BJ (cell line): ENCODE data around the gene DNAJB13. TPM values are rescaled to one million over a fixed set of nuclear protein-coding genes. Genes with fewer than 3 reads are reported as not detected.

ENCODE experiments used
- CTCF ChIA-PET: fragments of 350-600 bp; formaldehyde crosslinking; extraction: SDS; loops from one replicate; lab custom pipeline; 2021; ENCODE audit warnings: antibody characterized with exemption, inconsistent platforms; lab: Yijun Ruan, JAX
- POLR2A ChIA-PET: fragments of 300-600 bp; sonication (Branson Sonifier 250); formaldehyde crosslinking; extraction: SDS; loops from one replicate; lab custom pipeline; 2021; ENCODE audit warnings: antibody characterized with exemption; lab: Charles Lee
- DNase-seq: peaks from one replicate; pipeline ENCODE4 v3.0.0-alpha.2; 2011; ENCODE audit warnings: low read depth
- H3K27me3 ChIP-seq: 2 replicates; pipeline ENCODE4 v1.6.0; 2011; ENCODE audit warnings: low read length; ENCODE audit not compliant: control insufficient read depth, insufficient read depth
- H3K36me3 ChIP-seq: 2 replicates; pipeline ENCODE4 v1.5.1; 2011; ENCODE audit warnings: low read length; ENCODE audit not compliant: control insufficient read depth, insufficient read depth
- H3K4me3 ChIP-seq: 2 replicates; pipeline ENCODE4 v1.5.1; 2011; ENCODE audit warnings: low read depth, mild to moderate bottlenecking, control low read depth, low read length
- polyA plus RNA-seq: library from polyadenylated mRNA; depleted of rRNA; stranded (reverse); fragments of >200 nt; gene quantifications from 2 replicates; pipeline ENCODE4 v1.2.3, GENCODE V29; 2011
- TF ChIP-seq, protein P1 (sequence below): IDR thresholded peaks from 2 replicates; pipeline ENCODE4 v1.5.1; 2011; ENCODE audit warnings: low read depth, mild to moderate bottlenecking, control low read depth, inconsistent platforms, low read length, moderate library complexity; ENCODE audit not compliant: insufficient read depth

The DNAJB13 gene
- polyA plus RNA-seq, 1 experiment = 0.47 TPM

DNA sequence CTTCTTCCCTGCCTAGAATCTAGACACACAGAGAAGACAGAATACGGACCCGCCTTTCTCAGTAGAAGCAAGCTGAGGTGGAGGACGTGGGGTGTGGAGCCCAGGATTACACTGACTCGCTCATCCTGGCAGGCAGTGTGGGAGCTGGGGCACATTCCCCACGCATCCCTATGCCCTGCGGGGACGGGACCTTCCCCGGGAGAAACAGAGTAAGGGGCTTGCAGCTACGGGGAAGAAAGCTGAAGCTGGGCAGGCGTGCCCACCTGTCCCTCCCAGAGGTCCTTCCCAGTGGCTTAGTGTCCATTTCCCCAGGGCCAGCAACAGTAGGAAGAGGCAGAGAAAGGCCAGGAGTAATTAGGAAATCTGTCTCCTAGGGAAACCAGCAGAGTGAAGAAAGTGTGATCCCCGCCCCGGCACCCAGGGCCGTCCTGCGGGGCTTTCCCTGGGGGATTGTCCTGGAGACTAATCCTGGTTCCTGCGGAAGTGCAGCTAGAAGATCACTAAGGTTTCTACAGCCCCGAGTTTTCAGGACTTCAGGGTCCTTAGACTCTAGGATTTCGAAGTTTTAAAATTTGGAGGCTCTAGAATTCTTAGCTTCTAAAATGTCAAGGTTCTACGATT lies 7.8 kb downstream of the DNAJB13 start:
- DNase-seq = no peak
- Histone ChIP-seq H3K27me3 (no peaks in the 10 kb centered on the region), H3K4me3 (no peak overlapping the region), H3K36me3 (no peaks in the 10 kb centered on the region)
- TF ChIP-seq, protein P1, sequence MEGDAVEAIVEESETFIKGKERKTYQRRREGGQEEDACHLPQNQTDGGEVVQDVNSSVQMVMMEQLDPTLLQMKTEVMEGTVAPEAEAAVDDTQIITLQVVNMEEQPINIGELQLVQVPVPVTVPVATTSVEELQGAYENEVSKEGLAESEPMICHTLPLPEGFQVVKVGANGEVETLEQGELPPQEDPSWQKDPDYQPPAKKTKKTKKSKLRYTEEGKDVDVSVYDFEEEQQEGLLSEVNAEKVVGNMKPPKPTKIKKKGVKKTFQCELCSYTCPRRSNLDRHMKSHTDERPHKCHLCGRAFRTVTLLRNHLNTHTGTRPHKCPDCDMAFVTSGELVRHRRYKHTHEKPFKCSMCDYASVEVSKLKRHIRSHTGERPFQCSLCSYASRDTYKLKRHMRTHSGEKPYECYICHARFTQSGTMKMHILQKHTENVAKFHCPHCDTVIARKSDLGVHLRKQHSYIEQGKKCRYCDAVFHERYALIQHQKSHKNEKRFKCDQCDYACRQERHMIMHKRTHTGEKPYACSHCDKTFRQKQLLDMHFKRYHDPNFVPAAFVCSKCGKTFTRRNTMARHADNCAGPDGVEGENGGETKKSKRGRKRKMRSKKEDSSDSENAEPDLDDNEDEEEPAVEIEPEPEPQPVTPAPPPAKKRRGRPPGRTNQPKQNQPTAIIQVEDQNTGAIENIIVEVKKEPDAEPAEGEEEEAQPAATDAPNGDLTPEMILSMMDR = no peak
- CTCF ChIA-PET = no interaction called here
- POLR2A ChIA-PET = no interaction called here

DNA sequence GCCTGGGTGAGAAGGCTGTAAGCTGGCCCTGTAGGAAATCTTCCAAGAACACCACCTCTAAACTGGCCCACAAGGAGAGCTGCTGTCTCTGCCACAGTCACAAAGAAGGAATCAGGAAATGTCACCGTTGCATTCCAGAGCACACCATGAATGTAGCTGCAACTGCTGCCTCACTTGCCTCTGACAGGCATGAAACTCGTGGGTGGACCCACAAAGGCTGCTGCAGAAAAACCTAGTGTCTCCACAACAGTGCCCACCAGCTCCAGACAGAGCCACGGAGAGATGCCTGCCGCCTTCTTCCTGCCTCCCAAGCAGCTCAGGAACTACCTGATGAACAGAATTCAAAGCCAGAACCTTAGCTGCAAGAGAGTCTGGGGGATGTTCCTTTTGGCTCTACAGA lies 10.5 kb downstream of the DNAJB13 start:
- POLR2A ChIA-PET = interaction anchor here (0.6 kb wide), 1 partner anchor 209 kb away, joined by 5 read pairs; no protein-coding TSS in a partner anchor
- Histone ChIP-seq H3K27me3 (no peaks in the 10 kb centered on the region), H3K36me3 (no peaks in the 10 kb centered on the region), H3K4me3 (no peak overlapping the region)
- TF ChIP-seq, protein P1 = no peak
- DNase-seq = no peak
- CTCF ChIA-PET = interaction anchor here (1.2 kb wide), 2 partner anchors 11 to 490 kb away, joined by 3 read pairs; partner anchors contain the start of gene DNAJB13

DNA sequence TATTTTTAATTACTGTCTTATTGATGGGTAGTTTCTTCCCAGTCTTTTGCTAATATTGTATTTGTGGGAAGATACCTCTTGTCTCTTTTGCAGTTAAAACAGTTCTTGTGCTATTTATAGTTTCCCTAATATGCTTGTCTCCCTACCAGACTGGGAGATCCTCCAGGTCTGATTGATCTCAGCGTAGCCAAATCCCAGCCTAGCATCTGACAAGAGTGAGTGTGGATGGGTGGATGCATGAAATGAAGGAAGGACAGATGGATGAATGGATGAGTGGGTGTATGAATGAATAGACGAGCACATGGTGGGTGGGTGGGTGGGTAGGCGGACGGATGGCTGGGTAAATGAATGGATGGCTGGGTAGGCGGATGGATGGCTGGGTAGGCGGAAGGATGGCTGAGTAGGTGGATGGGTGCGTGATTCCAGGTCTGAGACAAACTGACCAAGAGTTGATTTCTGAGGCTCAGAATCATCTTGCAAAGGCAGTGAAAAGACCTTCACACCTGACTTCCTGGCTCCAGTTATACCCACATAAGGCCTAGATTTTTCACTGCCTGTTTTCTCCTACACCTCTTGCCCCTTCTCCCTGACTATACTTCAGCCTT lies 11.4 kb downstream of the DNAJB13 start:
- Histone ChIP-seq H3K27me3 (no peaks in the 10 kb centered on the region), H3K4me3 (no peak overlapping the region), H3K36me3 (no peaks in the 10 kb centered on the region)
- POLR2A ChIA-PET = no interaction called here
- no peak for DNase-seq
- CTCF ChIA-PET = interaction anchor here (1.2 to 2.5 kb wide), 2 partner anchors 17 to 489 kb away, joined by 3 to 22 read pairs; no protein-coding TSS in a partner anchor
- TF ChIP-seq, protein P1 = no peak

DNA sequence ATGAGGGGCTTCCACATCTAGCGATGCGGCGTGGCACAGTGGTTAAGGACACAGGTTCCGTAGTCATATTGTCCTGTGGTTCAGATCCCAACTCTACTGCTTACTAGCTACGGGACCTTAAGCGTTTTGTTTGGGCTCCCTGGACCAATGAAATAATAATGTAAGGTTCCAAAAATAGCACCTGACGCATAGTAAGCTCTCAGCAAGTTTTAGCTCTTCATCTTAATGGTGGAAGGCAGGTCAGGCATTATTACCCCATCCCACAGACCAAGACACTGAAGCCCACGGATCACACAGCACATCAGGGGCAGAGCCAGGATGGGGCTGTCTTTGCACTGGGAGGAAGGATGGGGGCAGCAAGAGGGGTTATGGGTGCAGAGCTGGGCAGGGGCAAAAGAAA lies 13.0 kb downstream of the DNAJB13 start:
- H3K36me3 ChIP-seq = no peaks in the 10 kb centered on the region
- no peak overlapping the region for H3K4me3 ChIP-seq
- no peaks in the 10 kb centered on the region for H3K27me3 ChIP-seq
- ChIA-PET POLR2A (no interaction called here), CTCF (interaction anchor here (0.8 to 2.5 kb wide), 12 partner anchors 9 to 485 kb away, joined by 3 to 22 read pairs (median 4); partner anchors contain the start of genes C2CD3, PPME1, UCP2 and UCP3)
- DNase-seq = no peak
- TF ChIP-seq, protein P1 = no peak

DNA sequence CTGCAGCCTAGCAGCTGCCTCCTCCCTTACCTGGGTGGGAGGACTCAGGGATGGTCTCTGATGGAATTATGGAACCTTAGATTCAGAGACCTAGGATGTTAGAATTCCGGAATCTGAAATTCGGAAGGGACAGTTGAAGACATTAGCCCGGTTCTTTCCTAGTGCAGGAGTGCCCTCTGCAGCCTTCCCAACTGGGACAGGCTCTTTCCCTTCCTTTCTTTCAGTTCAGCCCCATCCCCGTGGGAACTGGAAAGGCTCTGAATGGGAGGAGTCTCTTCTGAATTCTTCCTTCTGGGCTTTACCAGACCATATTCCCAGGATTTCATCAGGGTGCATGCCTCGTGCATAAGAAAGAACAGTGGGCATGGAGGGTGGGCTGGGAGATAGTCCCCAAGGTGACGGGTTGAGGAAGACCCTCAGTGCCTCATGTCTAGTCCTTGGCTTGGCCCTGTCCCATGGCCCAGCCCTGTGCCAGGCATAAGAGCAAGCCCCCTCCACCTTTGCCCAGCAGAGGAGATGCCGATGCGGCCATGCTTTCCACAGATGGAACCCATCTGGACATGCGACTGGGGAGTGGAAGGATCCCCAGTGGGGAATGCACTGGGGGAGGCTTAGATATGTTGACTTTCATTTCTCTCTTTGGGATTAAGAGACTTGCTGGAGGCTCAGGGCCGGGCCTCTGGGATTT lies 14.4 kb downstream of the DNAJB13 start:
- ChIA-PET POLR2A (no interaction called here), CTCF (interaction anchor here (0.6 to 2.0 kb wide), 7 partner anchors 8 to 484 kb away, joined by 3 to 10 read pairs (median 3); no protein-coding TSS in a partner anchor)
- Histone ChIP-seq H3K36me3 (no peaks in the 10 kb centered on the region), H3K4me3 (no peak overlapping the region), H3K27me3 (no peaks in the 10 kb centered on the region)
- TF ChIP-seq, protein P1 = no peak
- no peak for DNase-seq
